PC-3 (cell line): ENCODE data around the gene GPATCH2L.

Experiments
- EZH2phosphoT487 ChIP-seq: fragments of 300-600 bp; sonication (generic); IDR thresholded peaks from 2 replicates; pipeline ENCODE4 v1.6.1; 2018; ENCODE audit warnings: mild to moderate bottlenecking, antibody characterized with exemption, low read length, borderline replicate concordance
- TF ChIP-seq, protein P1 (sequence below): fragments of 300-600 bp; sonication (generic); conservative IDR thresholded peaks from 2 replicates; pipeline ENCODE4 v1.5.1; 2017; ENCODE audit warnings: antibody characterized with exemption, low read depth, mild to moderate bottlenecking, low read length

DNA sequence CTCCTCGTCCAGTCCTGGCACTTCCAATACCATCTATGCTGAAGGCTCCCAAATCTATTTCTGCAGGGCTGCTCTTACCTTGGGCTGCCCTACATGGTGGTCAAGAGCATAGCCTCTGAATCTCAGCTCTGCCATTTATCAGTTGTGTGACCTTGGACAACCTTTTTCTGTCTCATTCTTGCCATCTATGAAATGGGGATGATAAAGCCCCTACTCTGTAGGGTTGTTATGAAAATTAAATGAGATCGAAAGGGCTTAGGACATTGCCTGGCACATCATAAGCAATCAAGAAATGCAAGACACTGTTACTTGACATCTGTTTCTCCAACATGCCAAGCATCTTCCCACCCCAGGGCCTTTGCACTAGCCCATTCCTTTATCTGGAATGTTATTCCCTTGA, 45.5 kb upstream of the GPATCH2L start:
- TF ChIP-seq, protein P1, sequence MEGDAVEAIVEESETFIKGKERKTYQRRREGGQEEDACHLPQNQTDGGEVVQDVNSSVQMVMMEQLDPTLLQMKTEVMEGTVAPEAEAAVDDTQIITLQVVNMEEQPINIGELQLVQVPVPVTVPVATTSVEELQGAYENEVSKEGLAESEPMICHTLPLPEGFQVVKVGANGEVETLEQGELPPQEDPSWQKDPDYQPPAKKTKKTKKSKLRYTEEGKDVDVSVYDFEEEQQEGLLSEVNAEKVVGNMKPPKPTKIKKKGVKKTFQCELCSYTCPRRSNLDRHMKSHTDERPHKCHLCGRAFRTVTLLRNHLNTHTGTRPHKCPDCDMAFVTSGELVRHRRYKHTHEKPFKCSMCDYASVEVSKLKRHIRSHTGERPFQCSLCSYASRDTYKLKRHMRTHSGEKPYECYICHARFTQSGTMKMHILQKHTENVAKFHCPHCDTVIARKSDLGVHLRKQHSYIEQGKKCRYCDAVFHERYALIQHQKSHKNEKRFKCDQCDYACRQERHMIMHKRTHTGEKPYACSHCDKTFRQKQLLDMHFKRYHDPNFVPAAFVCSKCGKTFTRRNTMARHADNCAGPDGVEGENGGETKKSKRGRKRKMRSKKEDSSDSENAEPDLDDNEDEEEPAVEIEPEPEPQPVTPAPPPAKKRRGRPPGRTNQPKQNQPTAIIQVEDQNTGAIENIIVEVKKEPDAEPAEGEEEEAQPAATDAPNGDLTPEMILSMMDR: no peak
- no peak for TF ChIP-seq EZH2phosphoT487
